HAP-1 (cell line): Measurements from ENCODE around the gene PSTPIP2.
"Not testable (repeated sequence)": the region's sequence is repeated elsewhere in the genome, so short reads cannot be mapped to it uniquely, and the experiment has no call there.

Source experiments
- DNase-seq, 2 experiments: peaks; one replicate each; pipeline ENCODE4 v3.0.0-alpha.2; 2016 to 2020; ENCODE audit warnings: low spot score in 2 of 2
- H3K27me3 ChIP-seq: fragments of 250-450 bp; sonication (Bioruptor Pico); 2 replicates; pipeline ENCODE4 v1.5.1; 2020; ENCODE audit warnings: low read depth, mild to moderate bottlenecking, moderate library complexity
- H3K36me3 ChIP-seq: fragments of 250-450 bp; sonication (Bioruptor Pico); replicated peaks from 2 replicates; pipeline ENCODE4 v1.5.1; 2020; ENCODE audit warnings: mild to moderate bottlenecking
- H3K4me1 ChIP-seq: fragments of 250-450 bp; sonication (Bioruptor Pico); 2 replicates; pipeline ENCODE4 v1.5.1; 2020; ENCODE audit warnings: mild to moderate bottlenecking
- H3K4me3 ChIP-seq: fragments of 250-450 bp; sonication (Bioruptor Pico); 2 replicates; pipeline ENCODE4 v1.5.1; 2020; ENCODE audit warnings: mild to moderate bottlenecking, moderate library complexity
- H3K9me3 ChIP-seq: fragments of 250-450 bp; sonication (Bioruptor Pico); 2 replicates; pipeline ENCODE4 v1.5.1; 2020; ENCODE audit warnings: mild to moderate bottlenecking, moderate library complexity
- in situ Hi-C: fragments of 300-500 bp; cut with MboI; formaldehyde crosslinking; loops from 3 replicates; pipeline ENCODE4 v1.14.3; 2020; ENCODE audit warnings: low sequenced_read_pairs, inconsistent platforms, mixed read lengths

PSTPIP2 gene

GRCh38 chr18:45978084-45978483 is 94.0 kb downstream of the PSTPIP2 start:
- DNase-seq = peak in 1 of 2 experiments; percentile 10
- Histone ChIP-seq H3K27me3 (no peaks in the 10 kb centered on the region), H3K4me1 (peaks cover 5% of the 10 kb centered on the region), H3K4me3 (no peak overlapping the region), H3K9me3 (no peaks in the 10 kb centered on the region), H3K36me3 (no peaks in the 10 kb centered on the region)
- in situ Hi-C loops = no loop called here

GRCh38 chr18:45976974-45977373 is 95.1 kb downstream of the PSTPIP2 start:
- no peaks in the 10 kb centered on the region for H3K36me3 ChIP-seq
- in situ Hi-C loops = no loop called here
- no peaks in the 10 kb centered on the region for H3K9me3 ChIP-seq
- no peak overlapping the region for H3K4me3 ChIP-seq
- H3K27me3 ChIP-seq = no peaks in the 10 kb centered on the region
- no peak for DNase-seq
- peaks cover 5% of the 10 kb centered on the region for H3K4me1 ChIP-seq

GRCh38 chr18:45976566-45976965 is 95.5 kb downstream of the PSTPIP2 start:
- H3K4me1 ChIP-seq = peaks cover 5% of the 10 kb centered on the region
- in situ Hi-C loops = no loop called here
- no peaks in the 10 kb centered on the region for H3K27me3 ChIP-seq
- H3K4me3 ChIP-seq = no peak overlapping the region
- no peaks in the 10 kb centered on the region for H3K36me3 ChIP-seq
- DNase-seq = no peak
- H3K9me3 ChIP-seq = no peaks in the 10 kb centered on the region

- peak; percentile 61 to 70 for DNase-seq
- H3K36me3 ChIP-seq = no peaks in the 10 kb centered on the region
- H3K4me3 ChIP-seq = no peak overlapping the region
- H3K27me3 ChIP-seq = no peaks in the 10 kb centered on the region
- in situ Hi-C loops = no loop called here
- H3K9me3 ChIP-seq = no peaks in the 10 kb centered on the region
- H3K4me1 ChIP-seq = peaks cover 5% of the 10 kb centered on the region
Measured at GRCh38 chr18:45974088-45974536, 97.9 kb downstream of the PSTPIP2 start.

- no peaks in the 10 kb centered on the region for H3K9me3 ChIP-seq
- peak; percentile 95 to 96 for DNase-seq
- peaks cover 3% of the 10 kb centered on the region; the same call in 1 of the 2 replicates for H3K27me3 ChIP-seq
- peaks cover 2% of the 10 kb centered on the region; the same call in 1 of the 2 replicates for H3K4me1 ChIP-seq
- H3K36me3 ChIP-seq = no peaks in the 10 kb centered on the region
- H3K4me3 ChIP-seq = peak within 1 kb of the TSS; percentile 81
- in situ Hi-C loops = no loop called here
Measured at GRCh38 chr18:45967007-45967706, 104.9 kb downstream of the PSTPIP2 start, which contains the start of gene EPG5. Gene EPG5, minus strand, starts transcription at chr18:45967329. Its CDS starts 90 bp downstream, at chr18:45967239.

GRCh38 chr18:45964913-45965312 is 107.1 kb downstream of the PSTPIP2 start:
- H3K4me1 ChIP-seq, DNase-seq, H3K9me3 ChIP-seq, H3K4me3 ChIP-seq, H3K27me3 ChIP-seq, H3K36me3 ChIP-seq, in situ Hi-C loops: not testable (repeated sequence)

- Histone ChIP-seq H3K4me1 (peaks cover 1% of the 10 kb centered on the region; the same call in 1 of the 2 replicates), H3K4me3 (no peak overlapping the region), H3K9me3 (no peaks in the 10 kb centered on the region), H3K36me3 (no peaks in the 10 kb centered on the region), H3K27me3 (peaks cover 3% of the 10 kb centered on the region; the same call in 1 of the 2 replicates)
- no peak for DNase-seq
- in situ Hi-C loops = no loop called here
Measured at GRCh38 chr18:45962866-45963265, 109.2 kb downstream of the PSTPIP2 start.

- no peaks in the 10 kb centered on the region for H3K4me1 ChIP-seq
- no peaks in the 10 kb centered on the region for H3K9me3 ChIP-seq
- in situ Hi-C loops = no loop called here
- H3K27me3 ChIP-seq = peaks cover 3% of the 10 kb centered on the region; the same call in 1 of the 2 replicates
- H3K36me3 ChIP-seq = no peaks in the 10 kb centered on the region
- DNase-seq = no peak
- H3K4me3 ChIP-seq = no peak overlapping the region
Measured at GRCh38 chr18:45962461-45962860, 109.6 kb downstream of the PSTPIP2 start.

- H3K4me1 ChIP-seq, DNase-seq, H3K27me3 ChIP-seq, H3K36me3 ChIP-seq, in situ Hi-C loops, H3K9me3 ChIP-seq, H3K4me3 ChIP-seq: not testable (repeated sequence)
Measured at GRCh38 chr18:45959484-45959883, 112.6 kb downstream of the PSTPIP2 start.

- no peaks in the 10 kb centered on the region for H3K4me1 ChIP-seq
- no peak for DNase-seq
- no peaks in the 10 kb centered on the region for H3K27me3 ChIP-seq
- H3K4me3 ChIP-seq = no peak overlapping the region
- H3K9me3 ChIP-seq = no peaks in the 10 kb centered on the region
- in situ Hi-C loops = no loop called here
- H3K36me3 ChIP-seq = peaks cover 15% of the 10 kb centered on the region
Measured at GRCh38 chr18:45958730-45959129, 113.3 kb downstream of the PSTPIP2 start.

- in situ Hi-C loops = no loop called here
- Histone ChIP-seq H3K36me3 (peaks cover 22% of the 10 kb centered on the region), H3K4me3 (no peak overlapping the region), H3K27me3 (no peaks in the 10 kb centered on the region), H3K4me1 (no peaks in the 10 kb centered on the region), H3K9me3 (no peaks in the 10 kb centered on the region)
- DNase-seq = no peak
Measured at GRCh38 chr18:45958027-45958426, 114.0 kb downstream of the PSTPIP2 start.

- no peak for DNase-seq
- in situ Hi-C loops = no loop called here
- no peaks in the 10 kb centered on the region for H3K4me1 ChIP-seq
Measured at GRCh38 chr18:45957100-45957499, 115.0 kb downstream of the PSTPIP2 start.

GRCh38 chr18:45954070-45954934 is 117.8 kb downstream of the PSTPIP2 start:
- H3K9me3 ChIP-seq = no peaks in the 10 kb centered on the region
- no peak overlapping the region for H3K4me3 ChIP-seq
- H3K27me3 ChIP-seq = no peaks in the 10 kb centered on the region
- in situ Hi-C loops = no loop called here
- H3K36me3 ChIP-seq = peaks cover 39% of the 10 kb centered on the region
- no peak for DNase-seq
- no peaks in the 10 kb centered on the region for H3K4me1 ChIP-seq

More at GRCh38 chr18:45957100-45957499, 115.0 kb downstream of the PSTPIP2 start:
- Histone ChIP-seq H3K27me3 (no peaks in the 10 kb centered on the region), H3K36me3 (peaks cover 31% of the 10 kb centered on the region), H3K4me3 (no peak overlapping the region), H3K9me3 (no peaks in the 10 kb centered on the region)
